ENCODE measurements around the gene CDH13.

GRCh38 chr16:82738699-82739098 is 111.9 kb downstream of the CDH13 start:
- TF ChIP-seq POLR2AphosphoS5 (IDR thresholded peaks at IDR 0.05; ENCODE audit: low read depth) (no peak), CTCF (IDR thresholded peaks at IDR 0.05; ENCODE audit: insufficient read depth, low read length) (no peak), REST (IDR thresholded peaks at IDR 0.05; ENCODE audit: insufficient replicate concordance, low read depth) (no peak), SPI1 (IDR thresholded peaks at IDR 0.05; ENCODE audit: borderline replicate concordance, low read depth) (no peak), GABPA (IDR thresholded peaks at IDR 0.05; ENCODE audit: low read depth) (no peak)
